Measurements from ENCODE around the gene MS4A10. TPM values are rescaled to one million over a fixed set of nuclear protein-coding genes. Genes with fewer than 3 reads are reported as not detected.

Gene MS4A10
- total and polyA plus RNA-seq, 2 experiments from 2014 or later = not detected

- TF ChIP-seq ZNF114 (CRISPR knock-in tag; IDR thresholded peaks at IDR 0.05) (no peak), NANOG (IDR thresholded peaks at IDR 0.05; ENCODE audit: borderline replicate concordance) (no peak), ETS1 (IDR thresholded peaks at IDR 0.05) (no peak), ZNF331 (CRISPR knock-in tag; IDR thresholded peaks at IDR 0.05; ENCODE audit: low read depth) (no peak), CREB1 (CRISPR knock-in tag; IDR thresholded peaks at IDR 0.05; ENCODE audit: low read depth) (no peak)
Measured at GRCh38 chr11:60848714-60849151, 63.6 kb downstream of the MS4A10 start (continued).

- DNase-seq (ENCODE audit: low spot score) (no peak), ATAC-seq (no peak)
- H3K4me2 ChIP-seq = no peak overlapping the region
- Mint-ChIP-seq H3K9me3 (no peaks in the 10 kb centered on the region; the same call in 2 of the 3 replicates), H3K4me3 (no peak overlapping the region), H3K27ac (no peak overlapping the region), H3K4me1 (peaks cover 21% of the 10 kb centered on the region), H3K27me3 (ENCODE audit: insufficient read depth, low read depth, poor library complexity) (peaks cover 17% of the 10 kb centered on the region), H3K36me3 (ENCODE audit: low read depth) (peaks cover 53% of the 10 kb centered on the region)
- H3K9me2 ChIP-seq (ENCODE audit: insufficient read depth) = no peaks in the 10 kb centered on the region
- no peak overlapping the region for H3K4me3 ChIP-seq
- H3K4me1 ChIP-seq (ENCODE audit: insufficient read depth) = 0 out of 2 replicates have a peak, but pooled peaks cover 5% of the 10 kb centered on the region
- H3K79me2 ChIP-seq (replicated peaks; ENCODE audit: insufficient read depth) = peaks cover 20% of the 10 kb centered on the region
- peaks cover 9% of the 10 kb centered on the region; the same call in 1 of the 2 replicates for H3F3A ChIP-seq (replicated peaks; ENCODE audit: low read depth)
- no peak overlapping the region for H2AFZ ChIP-seq
- H3K36me3 ChIP-seq (ENCODE audit: insufficient read depth) = no peaks in the 10 kb centered on the region; the same call in 1 of the 2 replicates
- H3K27ac ChIP-seq (ENCODE audit: low read depth) = no peak overlapping the region
- H3K27me3 ChIP-seq (ENCODE audit: insufficient read depth) = peaks cover 23% of the 10 kb centered on the region
- H4K20me1 ChIP-seq (replicated peaks; ENCODE audit: insufficient read depth) = peaks cover 5% of the 10 kb centered on the region; the same call in 1 of the 2 replicates
- TF ChIP-seq CREB1 (CRISPR knock-in tag; IDR thresholded peaks at IDR 0.05; ENCODE audit: low read depth) (no peak), ZNF331 (CRISPR knock-in tag; IDR thresholded peaks at IDR 0.05; ENCODE audit: low read depth) (no peak), ETS1 (IDR thresholded peaks at IDR 0.05) (no peak), STAT1 (IDR thresholded peaks at IDR 0.05; ENCODE audit: unreplicated experiment) (no peak), NANOG (IDR thresholded peaks at IDR 0.05; ENCODE audit: borderline replicate concordance) (no peak), JUNB (IDR thresholded peaks at IDR 0.05; ENCODE audit: unreplicated experiment) (no peak), EZH2phosphoT487 (IDR thresholded peaks at IDR 0.05; ENCODE audit: unreplicated experiment) (no peak), ZNF114 (CRISPR knock-in tag; IDR thresholded peaks at IDR 0.05) (no peak), EZH2 (IDR thresholded peaks at IDR 0.05; ENCODE audit: low read depth, unreplicated experiment) (no peak), REST (IDR thresholded peaks at IDR 0.05; ENCODE audit: unreplicated experiment) (no peak), CTCF (conservative IDR thresholded peaks at IDR 0.05; ENCODE audit: low read depth in 2 of 2) (no peak)
Measured at GRCh38 chr11:60849641-60850520, 64.7 kb downstream of the MS4A10 start.

Data from GM23338 (cell line).